ENCODE measurements around the gene TCIRG1.

DNA sequence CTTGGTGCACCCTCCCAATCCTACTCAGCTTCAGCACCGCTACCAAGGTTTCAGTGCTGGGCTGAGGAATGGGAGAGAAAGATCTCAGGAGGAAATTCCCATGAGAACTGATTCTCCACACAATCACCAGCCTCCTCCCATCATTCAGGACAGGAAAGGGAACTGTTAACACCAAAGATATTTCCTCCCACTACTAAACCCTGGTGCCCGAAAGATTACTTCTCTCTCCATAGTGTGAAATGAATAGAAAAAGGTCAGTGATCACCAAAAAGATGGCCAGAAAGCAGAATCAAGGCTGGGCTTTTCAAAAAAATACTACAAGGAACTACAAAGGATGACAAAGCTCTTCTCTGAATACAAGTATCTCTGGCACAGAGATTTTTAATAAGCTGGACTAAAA is 26.1 kb downstream of the TCIRG1 start:
- TF ChIP-seq, protein P1, sequence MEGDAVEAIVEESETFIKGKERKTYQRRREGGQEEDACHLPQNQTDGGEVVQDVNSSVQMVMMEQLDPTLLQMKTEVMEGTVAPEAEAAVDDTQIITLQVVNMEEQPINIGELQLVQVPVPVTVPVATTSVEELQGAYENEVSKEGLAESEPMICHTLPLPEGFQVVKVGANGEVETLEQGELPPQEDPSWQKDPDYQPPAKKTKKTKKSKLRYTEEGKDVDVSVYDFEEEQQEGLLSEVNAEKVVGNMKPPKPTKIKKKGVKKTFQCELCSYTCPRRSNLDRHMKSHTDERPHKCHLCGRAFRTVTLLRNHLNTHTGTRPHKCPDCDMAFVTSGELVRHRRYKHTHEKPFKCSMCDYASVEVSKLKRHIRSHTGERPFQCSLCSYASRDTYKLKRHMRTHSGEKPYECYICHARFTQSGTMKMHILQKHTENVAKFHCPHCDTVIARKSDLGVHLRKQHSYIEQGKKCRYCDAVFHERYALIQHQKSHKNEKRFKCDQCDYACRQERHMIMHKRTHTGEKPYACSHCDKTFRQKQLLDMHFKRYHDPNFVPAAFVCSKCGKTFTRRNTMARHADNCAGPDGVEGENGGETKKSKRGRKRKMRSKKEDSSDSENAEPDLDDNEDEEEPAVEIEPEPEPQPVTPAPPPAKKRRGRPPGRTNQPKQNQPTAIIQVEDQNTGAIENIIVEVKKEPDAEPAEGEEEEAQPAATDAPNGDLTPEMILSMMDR (IDR thresholded peaks at IDR 0.05; ENCODE audit: low read length), result no peak
- no peak for TF ChIP-seq EZH2 (optimal IDR thresholded peaks at IDR 0.05; ENCODE audit: low read depth, low read length)
